COLO829 (cell line): ENCODE results near the gene ADAMTS16.
A peak's percentile ranks its signal among the peaks of the same experiment; 100 is the strongest.

Source experiments
- DNase-seq: peaks from one replicate; pipeline ENCODE4 v3.0.0; 2012; ENCODE audit warnings: low spot score

The ADAMTS16 gene

DNA sequence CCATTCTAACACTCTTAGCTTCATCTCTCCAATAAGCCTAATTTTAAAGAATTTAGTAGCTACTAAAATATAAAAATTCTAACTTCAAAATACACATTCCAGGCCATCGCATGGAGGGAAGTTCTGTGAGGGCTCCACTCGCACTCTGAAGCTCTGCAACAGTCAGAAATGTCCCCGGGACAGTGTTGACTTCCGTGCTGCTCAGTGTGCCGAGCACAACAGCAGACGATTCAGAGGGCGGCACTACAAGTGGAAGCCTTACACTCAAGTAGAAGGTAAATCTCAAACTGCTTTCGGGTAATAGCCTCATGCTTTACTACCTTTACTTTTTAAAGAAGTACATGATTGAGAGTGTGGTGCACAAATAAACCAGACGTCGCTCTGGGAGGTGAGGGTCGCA is 94.8 kb downstream of the ADAMTS16 start:
- no peak for DNase-seq

DNA sequence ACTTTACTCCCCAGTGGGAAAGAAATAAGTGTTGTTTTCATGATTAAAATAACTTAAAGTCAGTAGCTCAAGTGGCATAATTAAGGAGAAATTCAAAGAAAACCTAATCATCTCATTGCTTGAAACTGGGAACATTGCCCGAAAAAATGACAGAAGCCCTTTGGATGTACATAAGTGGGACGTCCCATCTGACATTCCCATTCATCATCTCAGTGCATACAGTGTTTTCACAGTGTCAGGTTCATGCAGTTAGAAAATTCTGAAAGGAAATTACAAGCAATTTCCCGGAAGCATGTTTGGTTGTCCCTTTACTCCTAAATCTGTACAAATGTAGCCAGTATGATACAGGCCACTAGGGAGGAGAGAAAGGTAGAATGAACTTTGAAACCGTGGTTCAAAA is 95.6 kb downstream of the ADAMTS16 start:
- DNase-seq, result peak; percentile 7

- no peak for DNase-seq
Measured at GRCh38 chr5:5239191-5239590, 99.1 kb downstream of the ADAMTS16 start.

- DNase-seq, result no peak
Measured at GRCh38 chr5:5240234-5240633, 100.1 kb downstream of the ADAMTS16 start.

DNA sequence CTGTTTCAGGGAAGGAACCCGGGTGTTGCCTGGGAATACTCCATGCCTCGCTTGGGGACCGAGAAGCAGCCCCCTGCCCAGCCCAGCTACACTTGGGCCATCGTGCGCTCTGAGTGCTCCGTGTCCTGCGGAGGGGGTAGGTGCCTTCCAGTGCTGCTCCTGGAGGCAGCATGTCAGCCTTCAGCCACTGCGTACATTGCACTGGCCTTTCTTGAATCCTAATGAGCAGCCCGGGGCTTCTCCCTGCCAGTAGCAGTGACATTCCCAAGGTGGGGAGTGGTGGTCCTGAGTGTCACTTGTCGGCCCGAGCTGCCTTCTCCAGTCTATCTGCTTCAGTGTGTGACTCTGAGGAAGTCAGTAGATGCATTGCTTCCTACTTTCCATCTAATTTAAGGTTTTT is 101.9 kb downstream of the ADAMTS16 start:
- no peak for DNase-seq

GRCh38 chr5:5246736-5247135 is 106.6 kb downstream of the ADAMTS16 start:
- no peak for DNase-seq

- no peak for DNase-seq
Measured at GRCh38 chr5:5250758-5251157, 110.6 kb downstream of the ADAMTS16 start.

DNA sequence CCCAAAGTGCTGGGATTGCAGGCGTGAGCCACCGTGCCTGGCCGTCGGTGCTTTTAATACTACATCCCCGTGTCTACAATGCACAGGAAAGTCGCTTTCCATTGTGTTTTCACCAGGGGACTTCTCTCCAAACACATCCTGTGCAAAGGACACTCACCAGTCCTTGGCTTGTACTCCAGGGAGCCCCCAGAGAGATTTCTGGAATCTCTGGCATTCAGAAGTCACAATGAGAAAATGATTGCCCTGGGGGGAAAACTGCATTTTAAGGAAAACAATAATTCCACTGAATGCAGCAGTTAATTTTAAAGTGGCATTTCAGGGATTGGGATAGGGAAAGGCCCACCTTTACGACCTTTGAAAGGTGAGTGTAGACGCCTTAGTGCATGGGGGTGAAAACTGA is 112.0 kb downstream of the ADAMTS16 start:
- DNase-seq, result no peak

DNA sequence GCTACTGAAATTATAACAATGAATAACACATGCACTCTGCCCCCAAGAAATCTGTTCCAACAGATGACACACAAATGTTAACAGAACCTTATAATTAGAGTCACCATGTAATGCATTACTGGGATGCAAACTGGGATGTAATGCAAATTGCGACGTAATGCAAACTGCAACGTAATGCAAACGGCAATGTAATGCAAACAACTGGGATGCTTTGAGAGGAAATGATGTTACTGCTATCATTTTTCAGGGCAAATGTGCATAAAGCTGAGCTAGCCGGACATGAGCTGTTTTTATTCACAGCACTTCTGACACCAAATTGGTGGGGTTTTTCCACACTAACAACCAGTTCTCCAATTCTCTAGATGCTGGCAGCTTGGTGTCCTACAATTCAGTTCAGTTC is 117.2 kb downstream of the ADAMTS16 start:
- no peak for DNase-seq

DNA sequence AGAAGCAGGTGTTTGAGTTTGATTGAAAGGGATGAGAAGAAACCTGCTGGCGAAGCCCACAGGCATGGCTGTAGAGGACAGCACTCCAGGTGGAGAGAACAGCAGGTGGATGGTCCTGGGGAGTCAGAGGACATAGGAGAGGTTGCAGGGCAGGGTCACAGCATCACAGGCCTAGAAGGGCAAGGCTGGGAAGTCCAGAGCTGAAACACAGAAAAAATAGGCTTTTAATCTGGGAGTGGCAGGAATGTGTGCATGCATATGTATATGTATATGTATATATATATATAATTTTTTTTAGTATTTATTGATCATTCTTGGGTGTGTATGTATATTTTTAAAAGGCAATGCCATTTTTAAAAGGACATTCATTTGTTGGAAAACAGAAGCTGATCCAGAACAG is 118.4 kb downstream of the ADAMTS16 start:
- DNase-seq, result no peak

GRCh38 chr5:5264727-5265126 is 124.6 kb downstream of the ADAMTS16 start:
- no peak for DNase-seq

DNA sequence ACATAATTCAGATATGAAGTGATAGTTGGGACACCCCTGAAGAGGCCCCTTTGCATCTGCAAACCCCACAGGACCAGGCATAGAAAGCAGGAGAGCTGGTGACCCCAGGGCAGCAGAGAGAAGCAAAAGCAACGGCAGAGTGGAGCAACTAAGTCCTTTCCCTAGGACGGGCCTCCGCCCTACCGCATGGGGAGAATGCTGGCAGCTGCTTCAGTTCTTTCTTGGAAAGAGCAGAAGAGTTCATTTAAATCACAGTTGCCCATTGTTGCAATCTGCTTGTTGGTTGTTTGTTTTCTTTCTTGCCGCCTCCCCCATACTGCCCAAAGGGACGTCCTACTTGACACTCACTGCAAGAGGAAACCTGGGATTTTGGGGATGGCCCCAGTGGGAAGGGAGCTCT is 126.2 kb downstream of the ADAMTS16 start:
- DNase-seq, result no peak

GRCh38 chr5:5270161-5270560 is 130.0 kb downstream of the ADAMTS16 start:
- no peak for DNase-seq

DNA sequence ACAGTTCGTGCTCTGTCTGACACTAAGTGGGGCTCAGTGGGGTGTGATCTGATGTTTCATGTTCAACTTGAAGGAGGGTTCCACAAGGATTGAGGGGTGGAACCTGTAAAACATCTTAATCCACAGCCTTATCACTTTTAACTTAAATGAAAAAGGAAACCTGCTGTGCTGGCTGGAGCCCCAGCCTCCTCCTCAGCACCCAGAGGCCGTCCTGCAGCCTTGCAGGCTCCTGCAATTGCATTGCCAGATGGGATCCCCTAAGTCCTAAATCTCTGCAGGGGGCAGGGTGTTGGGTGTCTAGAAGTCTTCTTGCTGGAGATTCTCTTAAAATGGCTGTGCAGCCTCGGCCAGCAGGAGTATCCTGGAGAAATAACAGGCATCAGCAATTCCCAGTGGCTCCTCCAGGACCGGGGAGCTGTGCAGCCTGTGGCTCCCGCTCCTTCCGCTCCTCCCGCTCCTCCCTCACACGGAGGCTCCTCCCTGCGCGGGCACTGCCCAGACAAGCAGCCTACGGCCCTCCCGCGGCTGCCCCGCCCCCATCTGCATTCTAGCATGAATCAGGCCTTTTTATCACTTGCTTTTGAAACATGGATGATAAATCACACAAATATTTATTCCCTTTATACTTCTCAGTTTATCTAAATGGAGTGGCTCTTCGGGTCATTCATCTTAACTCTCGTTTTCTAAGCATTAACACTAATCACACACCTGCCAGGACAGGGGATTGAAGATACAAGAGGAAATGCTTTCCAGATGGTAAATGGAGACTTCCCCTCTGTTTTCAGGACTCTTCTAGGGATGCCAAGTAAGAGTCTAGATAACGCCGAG is 131.0 kb downstream of the ADAMTS16 start:
- DNase-seq, result peak; percentile 66

- DNase-seq, result no peak
Measured at GRCh38 chr5:5271786-5272321, 131.7 kb downstream of the ADAMTS16 start.

DNA sequence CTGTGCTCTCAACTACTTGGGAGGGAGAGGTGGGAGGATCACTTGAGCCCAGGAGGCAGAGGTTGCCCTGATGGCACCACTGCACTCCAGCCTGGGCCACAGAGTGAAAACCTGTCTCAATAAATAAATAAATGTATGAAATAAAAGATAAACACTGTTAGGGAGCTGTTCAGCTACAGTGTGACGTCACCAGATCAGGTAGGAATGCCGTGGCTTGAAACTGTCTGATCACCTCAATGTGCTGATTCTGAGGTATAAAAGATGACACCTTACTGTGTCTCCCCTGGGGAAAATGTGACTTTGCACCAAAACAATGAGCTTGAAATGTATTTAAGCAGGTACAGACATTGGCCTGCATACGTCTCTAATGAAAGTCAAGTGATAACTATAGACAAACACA is 133.3 kb downstream of the ADAMTS16 start:
- no peak for DNase-seq

GRCh38 chr5:5273976-5274375 is 133.8 kb downstream of the ADAMTS16 start:
- DNase-seq, result no peak

- DNase-seq, result peak; percentile 81
Measured at GRCh38 chr5:5275211-5275610, 135.1 kb downstream of the ADAMTS16 start.

DNA sequence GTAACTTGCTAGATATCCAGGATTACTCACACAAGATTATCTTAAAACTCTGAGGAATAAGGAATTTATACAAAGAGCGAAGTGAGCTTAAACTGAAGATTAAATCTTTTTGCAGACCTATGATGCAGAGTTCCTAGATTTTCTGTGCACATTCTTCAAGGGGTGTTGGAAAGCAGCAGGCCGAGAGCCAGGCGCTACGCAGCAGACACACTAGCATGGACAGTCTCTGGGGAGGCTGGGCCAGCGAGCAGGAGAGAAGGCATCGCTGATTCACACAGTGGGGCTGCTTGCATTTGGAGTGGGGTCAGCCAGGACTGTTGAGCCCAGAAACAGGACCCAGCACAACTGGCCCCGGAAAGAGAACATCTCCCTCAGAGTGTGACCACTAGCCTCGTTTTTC is 136.3 kb downstream of the ADAMTS16 start:
- DNase-seq, result no peak

- no peak for DNase-seq
Measured at GRCh38 chr5:5276951-5277517, 136.9 kb downstream of the ADAMTS16 start.

DNA sequence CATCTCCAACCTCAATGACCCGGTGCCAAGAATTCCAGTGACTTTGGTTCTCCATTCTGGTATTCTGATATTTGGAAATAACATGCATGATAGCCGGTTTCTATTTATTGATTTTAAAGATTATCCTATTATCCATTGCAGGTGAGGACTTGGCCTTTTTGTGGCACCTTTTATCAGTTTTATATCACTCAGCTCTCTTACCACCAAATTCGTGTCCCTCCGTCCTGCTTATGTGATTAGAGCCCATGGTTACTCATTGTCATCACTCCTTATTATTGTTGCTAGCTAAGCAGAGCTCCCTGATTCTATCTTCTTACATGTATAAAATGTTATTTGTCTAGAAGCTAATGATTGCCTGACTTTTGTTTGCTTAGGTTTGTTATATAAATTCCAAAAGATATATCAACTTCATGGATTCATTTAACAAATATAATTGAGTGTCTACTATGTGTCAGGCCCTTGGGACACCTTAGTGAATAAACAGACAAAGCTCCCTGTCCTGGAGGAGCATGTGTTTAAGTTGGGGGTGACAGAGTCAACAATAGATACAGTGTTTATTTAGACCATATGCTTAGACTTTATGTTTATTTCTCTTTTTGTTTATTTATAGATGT is 138.2 kb downstream of the ADAMTS16 start:
- no peak for DNase-seq

DNA sequence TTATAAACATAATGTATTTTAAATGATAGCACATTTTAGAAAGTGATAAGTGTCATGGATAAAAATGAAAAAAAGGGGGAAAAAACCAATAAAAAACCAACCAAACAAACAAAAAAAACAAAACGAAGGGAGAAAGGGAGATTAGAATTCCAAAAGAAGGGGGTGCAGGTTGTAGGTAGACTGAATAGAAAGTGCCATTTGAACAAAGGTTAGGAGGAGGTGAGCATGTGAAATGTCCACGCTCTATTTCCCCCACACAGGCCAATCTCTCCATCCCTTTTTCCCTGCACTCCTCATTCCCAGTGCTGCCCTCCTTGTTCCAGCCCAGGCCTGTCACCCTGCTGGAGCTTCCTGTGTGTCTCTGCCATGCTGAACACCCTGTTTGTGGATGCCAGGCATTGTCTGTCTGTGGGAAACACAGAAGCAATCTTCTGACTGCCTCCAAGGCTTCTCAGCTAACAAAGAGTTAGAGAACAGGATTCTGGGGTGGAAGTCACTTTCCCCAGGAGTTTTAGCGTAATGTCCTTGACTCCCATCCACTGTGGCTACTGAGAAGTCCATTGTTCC is 138.8 kb downstream of the ADAMTS16 start:
- no peak for DNase-seq

DNA sequence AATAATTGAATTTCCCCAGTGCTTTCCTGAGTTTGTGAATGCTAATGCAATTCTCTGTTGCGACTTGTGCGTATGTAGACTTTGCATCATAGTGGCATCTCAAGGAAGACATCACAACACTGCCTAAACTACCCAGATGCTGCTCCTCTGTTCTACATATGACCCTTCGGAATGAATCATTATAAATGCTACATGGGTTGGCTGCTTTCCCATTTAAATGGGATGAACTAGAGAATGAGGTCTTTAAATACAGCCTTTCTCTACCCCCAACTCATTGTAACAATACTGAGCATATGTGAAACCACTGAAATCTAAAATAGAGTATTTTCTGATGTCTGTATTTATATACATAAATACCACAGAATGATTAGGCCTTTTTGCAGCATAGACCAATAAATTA is 145.8 kb downstream of the ADAMTS16 start:
- DNase-seq, result no peak
